MM.1S (cell line): Measurements from ENCODE around the gene DNAH6.
"Not testable (repeated sequence)": the region's sequence is repeated elsewhere in the genome, so short reads cannot be mapped to it uniquely, and the experiment has no call there.

ENCODE experiments used
- DNase-seq: peaks from one replicate; pipeline ENCODE4 v3.0.0-alpha.2; 2015
- H2AFZ ChIP-seq: fragments of 300-600 bp; sonication (generic); 2 replicates; pipeline ENCODE4 v1.6.0; 2016; ENCODE audit warnings: antibody characterized with exemption, low read length
- H3F3A ChIP-seq: fragments of 300-600 bp; sonication (generic); 2 replicates; pipeline ENCODE4 v1.6.1; 2016; ENCODE audit warnings: mild to moderate bottlenecking, antibody characterized with exemption, low read length, moderate library complexity, mixed read lengths; ENCODE audit not compliant: insufficient read depth
- H3K27ac ChIP-seq: fragments of 300-600 bp; sonication (generic); 2 replicates; pipeline ENCODE4 v1.5.1; 2016; ENCODE audit warnings: mild to moderate bottlenecking, low read length
- H3K27me3 ChIP-seq: fragments of 300-600 bp; sonication (generic); replicated peaks from 2 replicates; pipeline ENCODE4 v1.6.0; 2016; ENCODE audit warnings: low read length; ENCODE audit not compliant: insufficient read depth
- H3K36me3 ChIP-seq: fragments of 300-600 bp; sonication (generic); replicated peaks from 2 replicates; pipeline ENCODE4 v1.6.1; 2016; ENCODE audit warnings: mild to moderate bottlenecking, low read length, mixed read lengths; ENCODE audit not compliant: insufficient read depth
- H3K4me1 ChIP-seq: fragments of 300-600 bp; sonication (generic); 2 replicates; pipeline ENCODE4 v1.6.1; 2016; ENCODE audit warnings: low read length, mixed read lengths
- H3K4me2 ChIP-seq: fragments of 300-600 bp; sonication (generic); 2 replicates; pipeline ENCODE4 v1.6.0; 2016; ENCODE audit warnings: low read depth, low read length
- H3K4me3 ChIP-seq: fragments of 300-600 bp; sonication (generic); 2 replicates; pipeline ENCODE4 v1.5.1; 2016; ENCODE audit warnings: low read length, mixed read lengths
- H3K79me2 ChIP-seq: fragments of 300-600 bp; sonication (generic); 2 replicates; pipeline ENCODE4 v1.6.1; 2016; ENCODE audit warnings: mixed run types, low read length, mixed read lengths
- H3K9ac ChIP-seq: fragments of 300-600 bp; sonication (generic); 2 replicates; pipeline ENCODE4 v1.6.1; 2016; ENCODE audit warnings: low read length, mixed read lengths
- H3K9me2 ChIP-seq: fragments of 300-600 bp; sonication (generic); replicated peaks from 2 replicates; pipeline ENCODE4 v1.6.1; 2016; ENCODE audit warnings: mild to moderate bottlenecking, low read length, mixed read lengths; ENCODE audit not compliant: insufficient read depth
- H3K9me3 ChIP-seq: fragments of 300-600 bp; sonication (generic); replicated peaks from 2 replicates; pipeline ENCODE4 v1.6.1; 2016; ENCODE audit warnings: mild to moderate bottlenecking, low read length, mixed read lengths; ENCODE audit not compliant: insufficient read depth
- H4K20me1 ChIP-seq: fragments of 300-600 bp; sonication (generic); 2 replicates; pipeline ENCODE4 v1.6.1; 2016; ENCODE audit warnings: mild to moderate bottlenecking, low read length, moderate library complexity, mixed read lengths; ENCODE audit not compliant: insufficient read depth
- EZH2 ChIP-seq: fragments of 300-600 bp; sonication (generic); optimal IDR thresholded peaks from 2 replicates; pipeline ENCODE3; 2017; ENCODE audit warnings: low read depth, mild to moderate bottlenecking, antibody characterized with exemption, low read length, mixed read lengths
- EZH2phosphoT487 ChIP-seq: fragments of 300-600 bp; sonication (generic); IDR thresholded peaks from 2 replicates; pipeline ENCODE4 v1.6.1; 2018; ENCODE audit warnings: antibody characterized with exemption, low read length
- TF ChIP-seq, protein P1 (sequence below): fragments of 300-600 bp; sonication (generic); IDR thresholded peaks from 2 replicates; pipeline ENCODE4 v1.5.1; 2016; ENCODE audit warnings: antibody characterized with exemption, low read length, mixed read lengths

Gene DNAH6

DNA sequence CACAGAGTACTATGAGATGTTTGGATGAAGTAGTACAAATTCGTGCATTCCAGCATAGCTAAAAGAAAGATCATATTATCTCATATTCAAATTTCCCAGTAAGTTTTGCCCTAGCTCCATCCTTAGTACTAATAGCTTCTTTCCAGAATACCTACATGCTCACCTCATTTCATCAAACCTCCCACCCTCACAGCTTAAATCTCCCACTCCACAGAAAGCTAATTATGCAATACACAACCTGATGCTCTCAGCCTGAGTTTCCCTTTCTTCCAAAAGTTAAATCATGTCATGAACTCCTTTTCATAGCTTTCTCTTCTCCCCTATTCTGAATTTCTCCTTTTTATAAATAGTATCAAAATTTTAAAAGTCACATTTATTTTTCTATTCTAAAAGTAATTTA is 34.6 kb downstream of the DNAH6 start:
- H3F3A ChIP-seq: no peaks in the 10 kb centered on the region
- H3K79me2 ChIP-seq: no peaks in the 10 kb centered on the region
- H2AFZ ChIP-seq: no peak overlapping the region
- no peak overlapping the region for H3K4me2 ChIP-seq
- H4K20me1 ChIP-seq: no peaks in the 10 kb centered on the region
- TF ChIP-seq, protein P1, sequence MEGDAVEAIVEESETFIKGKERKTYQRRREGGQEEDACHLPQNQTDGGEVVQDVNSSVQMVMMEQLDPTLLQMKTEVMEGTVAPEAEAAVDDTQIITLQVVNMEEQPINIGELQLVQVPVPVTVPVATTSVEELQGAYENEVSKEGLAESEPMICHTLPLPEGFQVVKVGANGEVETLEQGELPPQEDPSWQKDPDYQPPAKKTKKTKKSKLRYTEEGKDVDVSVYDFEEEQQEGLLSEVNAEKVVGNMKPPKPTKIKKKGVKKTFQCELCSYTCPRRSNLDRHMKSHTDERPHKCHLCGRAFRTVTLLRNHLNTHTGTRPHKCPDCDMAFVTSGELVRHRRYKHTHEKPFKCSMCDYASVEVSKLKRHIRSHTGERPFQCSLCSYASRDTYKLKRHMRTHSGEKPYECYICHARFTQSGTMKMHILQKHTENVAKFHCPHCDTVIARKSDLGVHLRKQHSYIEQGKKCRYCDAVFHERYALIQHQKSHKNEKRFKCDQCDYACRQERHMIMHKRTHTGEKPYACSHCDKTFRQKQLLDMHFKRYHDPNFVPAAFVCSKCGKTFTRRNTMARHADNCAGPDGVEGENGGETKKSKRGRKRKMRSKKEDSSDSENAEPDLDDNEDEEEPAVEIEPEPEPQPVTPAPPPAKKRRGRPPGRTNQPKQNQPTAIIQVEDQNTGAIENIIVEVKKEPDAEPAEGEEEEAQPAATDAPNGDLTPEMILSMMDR: no peak
- no peak for TF ChIP-seq EZH2
- no peak for TF ChIP-seq EZH2phosphoT487
- H3K9ac ChIP-seq: no peak overlapping the region
- H3K9me2 ChIP-seq: no peaks in the 10 kb centered on the region
- H3K27me3 ChIP-seq: no peaks in the 10 kb centered on the region
- no peak overlapping the region for H3K4me3 ChIP-seq
- H3K4me1 ChIP-seq: no peaks in the 10 kb centered on the region
- no peaks in the 10 kb centered on the region for H3K9me3 ChIP-seq
- no peak for DNase-seq
- no peaks in the 10 kb centered on the region for H3K36me3 ChIP-seq
- no peak overlapping the region for H3K27ac ChIP-seq

DNA sequence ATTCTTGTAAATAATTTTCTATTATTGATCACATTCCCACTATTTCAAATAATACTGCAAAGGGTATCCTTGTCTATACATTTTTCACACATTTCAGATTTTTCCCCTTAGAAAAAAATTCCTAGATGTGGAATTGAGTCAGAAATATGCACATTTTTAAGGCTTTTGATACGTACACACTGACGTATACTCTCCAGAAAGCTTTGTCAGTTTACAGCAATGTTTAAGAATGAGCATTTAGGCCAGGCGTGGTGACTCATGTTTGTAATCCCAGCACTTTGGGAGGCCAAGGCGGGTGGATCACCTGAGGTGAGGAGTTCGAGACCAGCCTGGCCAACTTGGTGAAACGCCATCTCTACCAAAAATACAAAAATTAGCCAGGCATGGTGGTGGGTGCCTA is 35.2 kb downstream of the DNAH6 start:
- not testable (repeated sequence) for H3K36me3 ChIP-seq, H3K4me1 ChIP-seq, H3K4me3 ChIP-seq, H3K9ac ChIP-seq, H3K9me2 ChIP-seq, H3K27ac ChIP-seq, H3K79me2 ChIP-seq, H3K9me3 ChIP-seq, H2AFZ ChIP-seq, H3K27me3 ChIP-seq, H3F3A ChIP-seq, DNase-seq, H4K20me1 ChIP-seq, H3K4me2 ChIP-seq

DNA sequence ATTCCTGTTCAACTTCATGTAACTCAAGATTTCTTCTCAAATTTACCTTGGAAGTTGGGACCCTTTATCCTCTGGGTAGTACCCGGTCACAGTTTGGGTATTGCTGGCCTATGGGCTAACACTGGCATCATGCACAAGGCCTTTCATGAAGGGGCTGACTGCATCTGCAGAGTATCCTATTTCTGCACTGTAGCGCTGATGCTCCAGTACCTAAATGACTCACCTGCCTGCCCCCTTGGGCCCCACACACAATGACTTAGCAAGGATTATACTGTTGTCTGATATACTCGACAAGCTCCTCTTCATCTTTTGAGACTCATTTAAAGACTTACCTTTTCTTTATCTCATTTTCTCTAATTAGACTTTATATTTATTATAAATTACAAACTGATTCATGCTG is 39.9 kb downstream of the DNAH6 start:
- no peak overlapping the region for H3K4me3 ChIP-seq
- no peak for DNase-seq
- TF ChIP-seq, protein P1: no peak
- no peak for TF ChIP-seq EZH2
- TF ChIP-seq EZH2phosphoT487: no peak

DNA sequence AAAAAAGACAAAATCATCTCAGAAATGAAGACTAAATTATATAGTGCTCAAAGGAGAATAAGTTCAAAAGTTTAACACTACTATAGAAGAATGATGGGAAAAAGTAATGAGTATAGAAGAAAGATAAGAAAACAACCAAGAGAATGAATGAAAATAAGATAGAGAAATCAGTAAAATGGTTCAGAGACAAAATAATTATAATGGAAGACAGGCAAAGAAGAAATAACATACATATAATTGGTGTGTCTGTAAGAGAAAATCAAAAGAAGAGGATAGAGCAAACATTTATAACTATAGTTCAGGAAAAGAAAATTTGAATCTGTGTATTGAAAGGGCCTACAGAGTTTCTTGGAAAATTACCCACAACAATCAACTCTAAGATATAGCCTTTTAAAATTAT is 43.5 kb downstream of the DNAH6 start:
- no peak overlapping the region for H3K4me2 ChIP-seq
- no peaks in the 10 kb centered on the region for H3K36me3 ChIP-seq
- H3K27me3 ChIP-seq: no peaks in the 10 kb centered on the region
- no peak overlapping the region for H3K4me3 ChIP-seq
- no peaks in the 10 kb centered on the region for H4K20me1 ChIP-seq
- H3K4me1 ChIP-seq: peaks cover 7% of the 10 kb centered on the region
- H2AFZ ChIP-seq: no peak overlapping the region
- H3K9me3 ChIP-seq: no peaks in the 10 kb centered on the region
- no peaks in the 10 kb centered on the region for H3F3A ChIP-seq
- no peak overlapping the region for H3K27ac ChIP-seq
- TF ChIP-seq EZH2phosphoT487: no peak
- no peak for TF ChIP-seq EZH2
- TF ChIP-seq, protein P1: no peak
- no peaks in the 10 kb centered on the region for H3K79me2 ChIP-seq
- H3K9me2 ChIP-seq: no peaks in the 10 kb centered on the region
- no peak for DNase-seq
- no peak overlapping the region for H3K9ac ChIP-seq

More for the DNA sequence above, 39.9 kb downstream of the DNAH6 start:
- Histone ChIP-seq H3K9ac (no peak overlapping the region), H4K20me1 (no peaks in the 10 kb centered on the region), H3K4me1 (no peaks in the 10 kb centered on the region), H3K9me2 (no peaks in the 10 kb centered on the region), H3K27me3 (no peaks in the 10 kb centered on the region), H2AFZ (no peak overlapping the region), H3K79me2 (no peaks in the 10 kb centered on the region), H3K9me3 (no peaks in the 10 kb centered on the region), H3F3A (no peaks in the 10 kb centered on the region), H3K27ac (no peak overlapping the region), H3K4me2 (no peak overlapping the region), H3K36me3 (no peaks in the 10 kb centered on the region)
